HG03342 (cell line): ENCODE measurements around the gene KDSR.

Experiments used
- ATAC-seq: cut with Tn5 transposase; IDR thresholded peaks from one replicate; pipeline ENCODE4 v1.9.1; 2021; ENCODE audit warnings: mild to moderate bottlenecking, moderate library complexity; ENCODE audit not compliant: unreplicated experiment

Gene KDSR

DNA sequence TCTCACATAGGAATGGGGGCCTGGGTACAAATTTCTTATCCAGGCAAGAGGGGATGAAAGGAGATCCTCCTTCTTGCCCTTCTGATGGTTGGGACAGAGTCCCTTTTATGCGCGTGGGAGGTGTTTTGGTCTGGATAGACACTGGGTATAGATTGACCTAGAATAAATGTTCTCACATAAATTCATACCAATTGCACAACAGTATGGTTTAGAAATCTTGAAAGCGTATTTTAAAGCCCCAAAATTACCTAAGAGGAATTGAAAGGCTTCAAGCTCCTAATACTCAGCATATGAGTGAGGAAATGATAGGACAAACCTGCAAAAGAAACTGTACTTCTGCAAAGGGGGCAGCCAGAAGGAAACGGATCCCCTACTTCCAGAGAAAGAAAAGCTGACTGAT, 44.8 kb downstream of the KDSR start:
- no peak for ATAC-seq

DNA sequence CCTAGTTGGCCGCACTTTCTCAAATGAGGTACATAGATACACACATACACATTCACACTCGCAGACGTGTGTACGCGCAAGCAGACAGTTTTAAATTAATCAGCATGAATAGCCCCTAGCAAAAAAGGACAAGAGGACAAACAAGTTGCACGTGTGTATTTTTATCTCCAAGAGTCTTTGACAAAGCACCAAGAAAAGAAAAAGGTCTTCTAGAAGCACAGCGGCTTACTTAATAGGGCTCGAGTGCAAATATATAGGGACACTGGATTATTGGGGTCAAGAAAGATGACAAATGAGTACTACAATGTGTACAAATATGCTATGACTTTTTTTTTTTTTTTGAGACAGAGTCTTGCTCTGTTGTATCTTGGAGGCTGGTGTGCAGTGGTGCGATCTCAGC, 45.7 kb downstream of the KDSR start:
- no peak for ATAC-seq

DNA sequence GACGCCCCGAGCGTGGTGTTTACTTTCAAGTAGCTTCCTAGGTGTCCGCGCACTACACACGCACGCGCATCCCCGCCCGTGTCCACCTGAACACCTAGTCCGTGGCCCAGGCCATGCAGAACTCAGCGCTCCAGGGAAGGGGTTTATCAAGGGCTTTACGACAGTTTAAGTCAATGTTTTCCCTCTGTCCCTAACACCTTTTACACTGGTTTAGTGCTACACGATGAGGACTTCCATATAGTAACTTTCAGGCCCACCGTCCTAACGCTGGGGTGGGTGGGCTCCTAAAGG, 46.1 kb downstream of the KDSR start:
- no peak for ATAC-seq

DNA sequence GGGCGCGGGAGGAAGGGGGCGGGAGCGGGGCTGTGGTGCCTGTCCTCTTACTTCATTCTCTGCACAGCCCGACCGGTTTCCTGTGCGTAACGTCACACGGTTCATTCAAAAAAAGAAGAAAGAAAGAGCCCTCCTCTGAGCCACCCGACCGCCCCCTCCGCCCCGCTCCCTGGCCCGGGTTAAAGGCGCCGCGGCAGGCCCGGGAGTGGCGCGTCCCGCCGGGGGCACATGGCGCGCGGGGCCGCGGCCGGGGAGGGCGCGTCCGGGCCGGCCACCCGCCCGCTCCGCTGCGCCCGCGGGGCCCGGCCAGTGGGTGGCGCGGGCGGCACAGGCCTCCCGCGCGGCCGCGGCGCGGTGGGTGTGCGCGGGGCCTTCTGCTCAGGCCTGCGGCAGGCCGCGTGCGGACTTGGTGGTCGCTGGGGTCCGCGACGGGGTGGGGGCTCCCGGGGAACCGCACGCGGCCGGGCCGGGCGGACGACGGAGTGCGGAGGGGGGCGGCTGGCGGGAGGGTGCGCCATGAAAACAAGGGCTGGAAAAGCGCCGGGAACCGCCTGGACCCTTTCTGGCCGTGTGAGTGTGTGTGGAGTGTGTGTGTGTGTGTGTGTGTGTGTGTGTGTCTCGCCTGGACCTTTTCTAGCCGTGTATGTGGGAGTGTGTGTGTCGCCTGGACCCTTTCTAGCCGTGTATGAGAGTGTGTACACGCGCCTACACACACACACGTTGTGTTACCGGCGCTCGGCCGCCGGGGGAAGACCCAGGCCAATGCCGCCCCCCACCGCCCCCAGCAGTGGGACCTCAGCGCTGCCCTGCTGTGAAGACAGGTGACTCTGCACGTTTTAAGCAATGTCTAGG, 46.7 kb downstream of the KDSR start:
- ATAC-seq = peak; percentile 52

DNA sequence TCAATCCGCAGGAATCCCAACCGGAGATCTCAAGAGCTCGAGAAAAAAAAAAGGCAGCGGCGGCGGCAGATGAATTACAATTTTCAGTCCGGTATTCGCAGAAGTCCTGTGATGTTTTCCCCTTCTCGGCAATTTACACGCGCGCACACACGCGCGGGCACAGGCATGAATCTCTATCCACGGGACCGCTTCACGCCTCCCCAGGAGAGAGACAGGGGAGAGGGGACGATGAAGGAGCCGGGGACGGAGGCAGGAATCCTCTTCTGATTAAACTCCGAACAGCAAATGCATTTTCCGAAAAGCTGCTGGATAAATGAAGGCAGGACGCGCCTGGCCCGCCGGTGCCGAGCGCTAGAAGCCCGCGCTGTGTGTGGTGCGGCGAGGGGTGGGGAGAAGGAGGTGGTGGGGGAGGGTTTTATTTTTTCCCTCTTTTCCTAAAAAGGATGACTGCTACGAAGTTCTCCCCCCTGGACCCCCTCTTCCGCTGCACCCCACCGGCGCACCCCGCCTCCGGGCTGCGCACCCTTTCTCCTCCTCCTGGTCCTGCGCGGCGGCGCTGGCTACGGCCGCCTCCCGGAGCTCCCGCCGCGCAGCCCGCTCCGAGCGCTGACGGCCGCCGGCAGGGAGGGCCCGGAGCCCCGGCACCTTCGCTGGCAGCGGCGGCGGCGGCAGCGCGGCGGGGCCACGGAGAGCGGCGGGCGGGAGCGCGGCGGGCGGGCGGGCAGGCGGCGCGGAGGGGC, 47.5 kb downstream of the KDSR start, which contains the start of gene BCL2:
TSS of gene BCL2 (minus strand) at position 387 of the 740 bp plus-strand sequence.
- peak; percentile 4 for ATAC-seq

DNA sequence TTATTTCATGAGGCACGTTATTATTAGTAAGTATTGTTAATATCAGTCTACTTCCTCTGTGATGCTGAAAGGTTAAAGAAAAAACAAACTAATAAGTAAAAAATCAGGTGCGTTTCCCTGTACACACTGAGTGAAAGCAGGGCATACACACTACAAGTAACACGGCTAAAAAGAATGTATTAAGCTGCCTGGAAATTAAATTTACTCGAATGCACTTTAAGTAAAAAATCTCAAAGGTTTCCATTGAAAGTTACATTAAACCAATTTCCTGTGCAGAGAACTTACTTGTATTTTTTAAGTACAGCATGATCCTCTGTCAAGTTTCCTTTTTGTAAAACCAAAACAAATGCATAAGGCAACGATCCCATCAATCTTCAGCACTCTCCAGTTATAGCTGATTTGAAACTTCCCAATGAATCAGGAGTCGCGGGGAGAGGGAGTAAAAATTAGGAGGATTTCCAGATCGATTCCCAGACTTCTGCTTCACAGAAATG, 48.1 kb downstream of the KDSR start:
- no peak for ATAC-seq

DNA sequence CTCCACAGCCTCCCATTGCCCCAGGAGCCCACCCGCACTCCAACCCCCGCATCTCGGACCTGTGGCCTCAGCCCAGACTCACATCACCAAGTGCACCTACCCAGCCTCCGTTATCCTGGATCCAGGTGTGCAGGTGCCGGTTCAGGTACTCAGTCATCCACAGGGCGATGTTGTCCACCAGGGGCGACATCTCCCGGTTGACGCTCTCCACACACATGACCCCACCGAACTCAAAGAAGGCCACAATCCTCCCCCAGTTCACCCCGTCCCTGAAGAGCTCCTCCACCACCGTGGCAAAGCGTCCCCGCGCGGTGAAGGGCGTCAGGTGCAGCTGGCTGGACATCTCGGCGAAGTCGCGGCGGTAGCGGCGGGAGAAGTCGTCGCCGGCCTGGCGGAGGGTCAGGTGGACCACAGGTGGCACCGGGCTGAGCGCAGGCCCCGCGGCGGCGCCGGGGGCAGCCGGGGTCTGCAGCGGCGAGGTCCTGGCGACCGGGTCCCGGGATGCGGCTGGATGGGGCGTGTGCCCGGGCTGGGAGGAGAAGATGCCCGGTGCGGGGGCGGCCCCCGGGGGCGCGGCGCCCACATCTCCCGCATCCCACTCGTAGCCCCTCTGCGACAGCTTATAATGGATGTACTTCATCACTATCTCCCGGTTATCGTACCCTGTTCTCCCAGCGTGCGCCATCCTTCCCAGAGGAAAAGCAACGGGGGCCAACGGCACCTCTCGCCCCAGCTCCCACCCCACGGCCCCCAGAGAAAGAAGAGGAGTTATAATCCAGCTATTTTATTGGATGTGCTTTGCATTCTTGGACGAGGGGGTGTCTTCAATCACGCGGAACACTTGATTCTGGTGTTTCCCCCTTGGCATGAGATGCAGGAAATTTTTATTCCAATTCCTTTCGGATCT, 48.8 kb downstream of the KDSR start:
- ATAC-seq = peak; percentile 58

DNA sequence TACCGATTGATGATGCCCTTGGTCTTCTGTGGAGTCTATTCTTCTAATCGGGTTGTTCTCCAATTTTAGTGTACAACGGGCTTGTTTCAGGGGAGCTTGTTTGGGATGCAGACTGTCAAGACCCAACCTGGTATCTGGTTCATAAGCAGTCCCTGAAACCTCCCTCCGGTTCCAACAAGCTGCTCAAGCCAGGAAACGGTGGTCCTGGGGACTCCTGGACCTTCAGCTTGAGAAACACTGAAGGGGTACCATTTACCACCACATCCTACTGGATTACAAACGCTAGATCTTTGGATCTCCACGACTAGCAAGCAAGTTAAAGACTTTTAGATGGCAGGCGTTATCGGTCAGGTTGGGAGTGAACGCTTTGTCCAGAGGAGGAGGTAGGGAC, 49.5 kb downstream of the KDSR start:
- ATAC-seq = no peak

DNA sequence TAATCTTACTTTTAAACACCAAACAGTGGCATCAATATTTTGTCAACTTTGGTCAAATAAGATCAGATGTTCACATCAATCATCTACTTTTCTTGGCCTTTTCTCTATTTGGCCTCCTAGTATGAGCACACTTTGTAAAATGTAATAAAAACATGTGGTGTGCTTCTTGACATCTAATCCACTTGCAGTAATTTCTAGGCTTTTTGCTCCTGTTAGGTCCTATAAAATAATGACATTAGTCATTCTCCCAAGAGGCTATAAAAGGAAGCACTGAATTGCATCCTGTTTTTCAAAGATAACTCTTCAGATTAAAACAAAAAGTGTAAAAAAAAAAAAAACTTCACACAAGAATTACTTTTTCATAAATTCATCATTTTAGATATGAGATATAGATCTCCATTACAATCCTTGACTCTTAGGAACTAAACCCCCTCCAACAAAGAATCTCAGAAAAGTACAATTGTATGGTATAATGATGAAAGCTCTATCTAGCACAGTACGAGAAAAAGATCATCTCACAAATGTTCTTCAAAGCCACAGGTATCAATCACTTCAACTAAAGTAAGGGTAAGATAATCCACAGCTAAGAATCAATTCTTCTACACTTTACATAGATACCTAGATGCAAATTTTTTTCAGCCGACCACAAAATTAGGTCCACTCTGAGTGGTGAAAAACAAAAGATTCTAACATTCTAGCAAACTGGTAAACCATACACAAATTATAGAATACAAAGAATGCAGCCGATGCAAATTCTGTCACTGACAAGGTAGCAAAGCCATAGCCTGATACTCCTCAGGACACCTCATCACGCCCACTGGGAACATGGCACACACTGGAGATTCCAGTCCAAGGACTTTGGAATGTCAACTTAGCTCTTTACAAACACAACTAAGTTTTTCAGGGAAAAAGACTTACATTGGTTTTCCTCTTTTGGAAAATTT, 50.1 kb downstream of the KDSR start:
- ATAC-seq = no peak

DNA sequence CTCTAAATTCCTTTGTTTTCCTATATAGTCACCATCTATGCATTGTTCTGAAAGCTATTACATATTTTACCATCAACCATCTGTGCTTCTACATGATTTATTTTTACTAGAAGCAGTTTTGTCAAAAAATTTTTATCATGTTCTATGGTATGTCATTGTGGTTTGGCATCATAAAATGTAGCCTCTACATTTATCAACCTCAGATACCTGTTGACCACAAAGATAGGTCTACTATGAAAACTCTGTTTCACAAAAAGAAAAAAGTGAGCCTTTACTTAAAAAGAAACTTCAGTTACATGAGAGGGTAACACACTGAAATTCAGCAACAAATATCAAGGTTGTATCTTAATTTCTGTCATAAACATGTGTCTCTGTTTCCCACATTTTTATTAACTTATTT, 51.1 kb downstream of the KDSR start:
- ATAC-seq = no peak

DNA sequence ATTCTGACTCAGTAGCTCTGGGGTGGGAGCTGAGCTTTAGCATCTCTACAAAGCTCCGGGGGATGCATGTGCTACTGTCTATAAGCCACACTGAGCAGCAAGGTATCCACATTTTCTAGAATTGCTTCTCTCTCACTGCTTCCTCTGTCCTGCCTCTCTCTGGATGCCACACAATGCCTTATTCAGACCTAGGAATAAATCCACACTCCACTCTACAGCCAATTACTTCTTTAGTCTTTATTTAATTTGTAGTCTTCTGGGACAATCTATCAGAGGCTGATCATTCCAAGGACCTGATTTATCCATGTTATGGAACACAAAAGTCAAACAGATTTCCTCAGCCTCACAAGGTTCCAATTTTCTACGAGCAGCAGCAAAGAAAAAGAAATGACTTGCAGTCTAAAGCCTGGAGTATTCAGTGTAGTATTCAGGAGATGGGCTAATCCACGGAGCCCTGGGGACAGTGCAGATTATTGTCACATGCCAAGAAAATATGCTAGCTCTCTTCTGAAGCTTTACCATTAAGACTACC, 51.8 kb downstream of the KDSR start:
- no peak for ATAC-seq

DNA sequence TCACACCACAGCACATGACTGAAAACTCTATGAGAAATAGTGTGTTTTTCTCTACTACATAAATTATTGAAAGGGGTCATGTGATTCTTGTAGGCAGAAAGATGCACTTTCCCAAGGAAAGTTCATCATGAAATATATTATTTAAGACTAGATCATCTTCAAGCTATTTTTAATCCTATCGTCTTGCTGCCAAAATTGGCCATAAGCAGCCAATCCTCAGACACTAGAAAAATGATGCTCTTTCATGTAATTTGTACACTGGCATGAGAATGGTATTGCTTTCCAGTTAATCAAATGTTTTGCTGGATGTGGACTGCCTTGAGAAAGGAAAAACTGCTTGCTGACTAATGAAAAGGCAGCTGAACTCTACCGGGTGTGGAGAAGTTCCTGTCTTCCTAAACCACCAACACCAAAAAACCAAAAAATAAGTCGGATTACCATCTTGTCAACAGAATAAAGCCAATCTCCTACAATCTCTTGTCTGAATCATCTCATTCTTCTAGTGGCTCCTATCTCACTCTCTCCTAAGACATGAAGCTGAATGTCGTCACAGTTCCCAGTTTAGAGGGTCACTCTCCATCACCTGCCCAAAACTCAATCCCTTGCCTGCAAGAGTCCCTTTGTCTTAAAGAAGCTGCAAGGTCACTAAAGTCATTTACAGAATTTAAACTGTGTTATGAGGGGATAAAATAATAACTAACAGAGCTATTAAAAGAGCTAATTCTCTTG, 52.8 kb downstream of the KDSR start:
- no peak for ATAC-seq

DNA sequence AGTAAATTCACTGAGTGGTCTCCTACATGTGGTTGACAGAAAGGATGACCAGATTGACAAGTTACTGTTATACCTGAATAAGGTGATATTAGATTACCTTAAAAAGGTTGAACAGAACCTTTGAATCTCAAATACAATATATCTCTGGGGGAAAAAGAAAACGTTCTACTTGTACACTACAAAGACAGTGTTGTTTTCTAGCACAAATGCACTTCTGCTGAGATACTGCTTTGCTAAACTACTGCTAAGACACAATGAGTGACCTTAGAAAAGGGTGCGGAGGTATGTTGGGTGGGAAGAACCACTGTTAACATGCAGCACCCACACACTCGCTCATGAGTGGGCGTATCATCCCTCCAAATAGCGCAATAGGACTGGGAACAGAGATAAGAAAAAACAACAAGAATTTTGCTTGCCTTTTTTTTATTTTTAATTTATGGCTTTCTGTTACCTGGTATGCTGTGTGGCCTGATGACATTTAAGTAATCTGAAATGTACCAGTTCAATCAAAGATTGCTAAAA, 53.5 kb downstream of the KDSR start:
- no peak for ATAC-seq

DNA sequence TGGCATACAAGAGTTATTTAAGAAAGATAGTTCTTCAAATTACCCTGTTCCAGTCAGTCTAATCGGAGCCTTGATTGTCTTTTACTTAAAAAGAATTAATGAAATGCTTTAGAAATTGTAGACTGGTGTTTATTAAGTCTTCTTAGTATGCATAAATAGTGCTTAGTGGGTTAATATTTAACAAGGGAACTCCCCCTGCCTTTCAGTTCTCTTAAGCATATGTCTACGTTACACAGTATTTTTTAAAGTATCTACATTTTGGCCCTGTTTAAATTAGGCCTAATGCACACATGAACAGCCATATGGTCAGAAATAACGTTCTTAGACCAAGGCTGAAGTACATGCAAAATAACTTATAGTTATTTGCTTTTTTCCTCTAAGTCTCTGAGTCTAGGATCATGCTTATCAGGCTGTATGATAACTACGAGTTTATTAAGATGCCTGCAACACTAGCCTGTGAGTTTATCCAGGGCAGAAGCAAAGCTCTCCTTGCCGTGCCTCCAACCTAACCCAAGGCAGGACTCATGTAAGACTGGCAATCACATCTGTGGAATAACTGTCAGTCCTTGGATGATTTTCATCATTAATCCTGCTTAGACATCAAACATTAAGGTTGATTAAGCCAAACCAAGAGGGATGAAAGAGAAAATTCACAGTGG, 54.1 kb downstream of the KDSR start:
- peak; percentile 37 for ATAC-seq

DNA sequence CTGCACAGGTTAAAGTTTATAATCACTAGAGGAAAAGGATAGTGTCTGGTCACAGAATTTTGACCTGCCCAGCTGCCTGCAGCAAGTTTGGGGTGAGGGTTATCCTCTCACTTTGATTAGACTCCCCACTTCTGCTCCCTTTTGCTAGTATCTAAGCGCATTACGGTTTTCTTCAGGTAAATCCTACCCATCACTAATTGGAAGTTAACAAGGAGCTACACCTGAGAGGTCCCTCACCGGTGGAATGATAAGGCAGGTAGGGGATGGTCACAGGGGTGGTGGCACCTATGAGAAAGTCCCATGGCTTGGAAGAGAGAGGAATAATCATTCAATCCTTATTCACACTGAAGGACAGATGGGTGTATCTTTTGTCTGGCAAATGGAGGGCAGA, 55.0 kb downstream of the KDSR start:
- ATAC-seq = no peak

DNA sequence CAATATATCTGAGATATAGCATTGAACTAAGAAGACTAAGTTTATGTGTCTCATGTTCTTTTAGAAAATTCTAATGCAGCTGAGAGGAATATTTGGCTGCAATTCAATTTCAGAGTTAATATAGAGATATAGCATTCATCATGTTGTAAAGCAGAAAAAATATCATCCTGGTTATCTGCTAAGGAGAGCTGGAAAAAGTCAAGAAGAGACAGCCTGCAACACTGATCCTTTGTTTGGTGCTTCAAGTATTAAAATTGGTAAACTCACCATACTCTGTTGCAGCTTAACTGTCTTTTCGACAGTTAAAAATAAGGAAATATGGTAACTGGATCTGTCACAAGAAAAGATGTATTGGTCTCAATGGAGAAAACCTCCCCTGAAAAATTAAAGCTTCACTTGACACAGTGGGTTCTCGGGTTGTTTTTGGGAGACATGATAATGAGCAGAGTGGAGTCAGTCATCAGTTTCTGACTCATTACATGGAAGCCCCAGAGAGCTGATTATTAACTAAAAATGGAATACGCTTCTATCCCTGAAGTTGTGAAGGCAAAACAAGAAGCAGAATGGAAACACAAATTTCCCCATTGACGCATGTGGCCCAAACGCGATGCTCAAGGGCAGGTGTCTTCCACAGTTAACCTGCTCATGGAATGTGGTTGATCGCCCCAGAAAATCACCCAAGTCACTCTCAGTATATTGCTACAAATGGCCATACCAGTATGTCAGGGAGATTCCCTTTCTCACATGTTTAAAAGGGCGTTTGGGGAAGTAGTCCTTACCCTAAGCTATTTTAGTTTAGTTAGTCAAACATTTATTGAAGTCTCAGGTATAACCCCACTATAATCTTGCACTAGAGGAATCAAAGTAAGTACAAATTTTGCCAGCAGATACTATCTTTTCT, 55.6 kb downstream of the KDSR start:
- peak; percentile 67 for ATAC-seq

DNA sequence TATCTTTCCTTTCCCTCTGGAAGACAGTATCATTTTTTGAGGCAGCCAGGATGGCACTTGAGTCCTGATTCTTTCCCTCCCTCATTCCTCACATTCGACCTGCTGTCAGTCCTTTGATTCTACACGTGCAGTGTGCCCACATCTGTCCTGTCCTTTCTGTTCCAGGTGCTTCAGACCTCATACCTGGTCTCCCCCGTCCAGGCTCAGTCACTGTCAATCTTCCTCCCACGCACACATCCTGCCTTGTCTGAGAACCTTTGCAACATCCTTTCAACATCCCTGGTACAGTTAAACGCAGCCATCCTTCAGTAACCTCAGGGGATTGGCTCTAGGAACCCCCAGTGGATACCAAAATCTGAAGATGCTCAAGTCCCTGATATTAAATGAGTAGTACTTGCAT, 57.6 kb downstream of the KDSR start:
- no peak for ATAC-seq
